GM19468 (cell line): ENCODE results near the gene LEMD2.

Experiments used
- ATAC-seq: cut with Tn5 transposase; IDR thresholded peaks from one replicate; pipeline ENCODE4 v1.9.1; 2021; ENCODE audit warnings: mild to moderate bottlenecking, moderate library complexity, moderate number of reproducible peaks; ENCODE audit not compliant: unreplicated experiment; ENCODE audit errors: extremely low read depth

Gene LEMD2

DNA sequence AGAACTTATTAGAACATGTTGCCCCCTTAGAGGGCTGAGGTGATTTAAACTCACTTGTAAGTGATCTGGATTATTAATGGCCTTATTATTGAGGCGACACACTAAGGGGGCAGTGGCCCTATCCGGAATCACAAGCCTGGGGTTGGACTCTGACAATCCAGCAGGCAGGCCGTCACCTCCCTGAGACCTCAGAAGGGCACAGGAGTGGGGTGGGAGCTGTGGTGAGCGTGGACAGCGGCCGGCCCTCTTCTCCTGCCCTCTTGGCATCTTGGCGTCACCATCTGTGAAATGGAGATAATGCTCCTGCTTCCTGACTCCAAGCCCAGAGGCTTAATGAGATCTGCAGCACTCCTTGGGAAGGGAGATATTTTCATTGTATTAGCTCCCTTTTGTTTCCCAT lies 61.8 kb downstream of the LEMD2 start:
- no peak for ATAC-seq

DNA sequence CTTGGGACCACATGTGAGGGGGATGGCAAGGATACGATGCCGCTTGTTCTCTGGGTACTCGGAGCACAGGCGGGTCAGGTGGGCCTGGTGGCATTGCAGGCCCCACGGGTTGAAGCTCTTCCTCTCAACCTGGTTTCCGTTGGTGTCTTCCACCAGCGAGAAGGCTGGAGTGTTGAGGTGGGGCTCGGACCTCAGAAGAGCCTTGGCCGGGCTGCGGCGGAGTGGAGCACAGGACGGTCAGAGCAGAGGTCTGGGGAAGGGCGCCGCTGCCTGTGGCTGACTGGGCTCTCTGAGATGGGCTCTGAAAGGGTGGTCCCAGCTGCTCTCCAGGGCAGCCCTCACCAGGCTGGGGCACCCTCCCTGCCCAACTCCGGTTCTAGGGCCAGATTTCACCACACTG lies 62.2 kb downstream of the LEMD2 start:
- ATAC-seq = no peak

DNA sequence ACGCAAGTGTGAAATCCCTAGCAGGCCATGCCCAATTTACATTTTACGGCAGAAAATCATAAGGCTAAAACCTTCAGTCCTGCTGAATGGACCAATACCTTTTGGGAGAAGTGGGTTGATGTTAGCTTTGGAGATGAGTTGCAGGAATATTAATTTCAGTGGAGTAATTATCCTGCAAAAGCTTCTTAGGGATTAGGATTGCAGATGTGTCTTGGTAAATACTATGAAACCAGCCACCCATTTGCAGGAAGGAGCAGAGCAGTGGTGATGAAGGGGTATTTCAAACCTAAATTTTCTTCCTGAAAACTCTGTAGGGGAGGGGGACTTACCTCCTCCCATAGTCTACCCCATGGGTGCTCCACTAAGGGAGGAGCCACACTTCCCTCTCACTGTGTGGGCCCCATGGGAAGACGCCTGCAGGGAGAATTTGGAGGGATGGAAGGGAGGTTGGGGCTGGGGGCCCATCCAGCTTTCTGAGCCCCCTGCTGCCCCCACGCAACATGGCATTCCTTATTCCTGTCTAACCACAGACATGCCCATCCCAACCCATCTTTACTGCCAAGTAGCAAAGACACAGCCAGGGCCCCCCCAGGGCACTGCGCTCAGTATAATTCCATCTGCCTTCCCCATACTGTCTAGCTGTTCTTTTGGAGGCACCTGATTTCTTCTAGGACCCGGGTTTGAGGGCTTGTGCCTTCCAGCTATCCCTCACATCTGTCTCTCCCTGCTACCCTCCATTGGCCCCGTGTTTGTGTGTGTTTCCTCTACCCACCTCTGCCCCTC lies 62.8 kb downstream of the LEMD2 start:
- ATAC-seq = no peak

DNA sequence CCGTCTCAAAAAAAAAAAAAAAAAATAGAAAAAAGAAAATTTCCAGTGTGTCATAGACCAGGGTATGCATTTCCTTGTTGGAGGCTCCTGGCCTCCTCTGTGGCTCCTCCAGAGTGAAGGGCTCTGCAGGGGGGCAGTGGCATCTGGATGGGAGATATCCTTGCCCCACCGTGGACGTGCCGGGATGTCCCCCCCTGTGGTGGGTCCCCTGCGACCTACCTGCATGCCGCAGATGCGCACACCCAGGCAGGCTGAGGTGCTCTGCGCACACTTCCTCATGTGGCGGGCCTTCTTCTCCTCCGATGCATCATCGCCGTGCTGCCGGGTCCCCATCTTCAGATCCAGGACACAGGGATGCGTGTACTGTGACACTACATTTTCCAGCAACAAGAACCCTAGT lies 63.7 kb downstream of the LEMD2 start:
- no peak for ATAC-seq

DNA sequence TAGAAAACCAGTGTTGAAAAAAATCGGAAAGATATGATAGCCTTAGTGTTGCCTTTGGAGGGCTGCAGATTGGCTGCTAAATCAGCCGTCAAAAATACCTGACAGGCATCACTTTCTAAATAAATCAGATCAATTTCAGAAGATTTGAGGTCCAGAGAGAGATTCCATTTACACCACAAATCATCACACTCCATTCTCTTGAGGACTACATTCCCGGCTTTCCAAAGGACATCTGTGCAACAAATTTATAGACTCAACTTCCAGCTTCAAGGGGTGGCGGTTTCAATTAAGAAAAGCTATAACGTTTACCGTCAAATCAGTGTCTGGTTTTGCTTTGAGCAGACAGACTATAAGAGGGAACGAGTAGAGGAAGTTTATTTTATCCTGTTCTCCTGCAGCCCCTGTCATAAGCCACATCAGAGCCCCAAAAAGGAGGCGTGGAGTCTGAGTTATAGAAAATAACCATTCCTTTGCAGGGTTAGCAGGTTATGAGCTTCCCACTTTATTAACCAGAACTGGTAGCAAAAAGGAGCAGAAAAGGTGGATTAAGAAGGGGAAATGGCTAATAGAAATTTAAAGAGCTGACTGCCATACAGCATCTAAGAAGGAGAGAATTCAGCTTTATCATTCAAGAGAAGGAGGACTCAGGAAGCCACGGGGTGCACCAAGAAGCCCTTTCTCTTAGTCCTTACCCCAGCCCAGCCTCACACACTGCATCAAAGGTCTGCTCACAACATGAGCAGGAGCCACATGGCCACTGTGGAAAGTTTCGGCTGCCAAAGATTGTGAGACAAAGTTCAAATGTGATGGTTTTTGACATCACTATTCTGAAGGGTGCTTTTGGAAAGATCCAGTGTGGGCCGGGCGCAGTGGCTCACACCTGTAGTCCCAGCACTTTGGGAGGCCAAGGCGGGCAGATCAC lies 64.6 kb downstream of the LEMD2 start:
- no peak for ATAC-seq

DNA sequence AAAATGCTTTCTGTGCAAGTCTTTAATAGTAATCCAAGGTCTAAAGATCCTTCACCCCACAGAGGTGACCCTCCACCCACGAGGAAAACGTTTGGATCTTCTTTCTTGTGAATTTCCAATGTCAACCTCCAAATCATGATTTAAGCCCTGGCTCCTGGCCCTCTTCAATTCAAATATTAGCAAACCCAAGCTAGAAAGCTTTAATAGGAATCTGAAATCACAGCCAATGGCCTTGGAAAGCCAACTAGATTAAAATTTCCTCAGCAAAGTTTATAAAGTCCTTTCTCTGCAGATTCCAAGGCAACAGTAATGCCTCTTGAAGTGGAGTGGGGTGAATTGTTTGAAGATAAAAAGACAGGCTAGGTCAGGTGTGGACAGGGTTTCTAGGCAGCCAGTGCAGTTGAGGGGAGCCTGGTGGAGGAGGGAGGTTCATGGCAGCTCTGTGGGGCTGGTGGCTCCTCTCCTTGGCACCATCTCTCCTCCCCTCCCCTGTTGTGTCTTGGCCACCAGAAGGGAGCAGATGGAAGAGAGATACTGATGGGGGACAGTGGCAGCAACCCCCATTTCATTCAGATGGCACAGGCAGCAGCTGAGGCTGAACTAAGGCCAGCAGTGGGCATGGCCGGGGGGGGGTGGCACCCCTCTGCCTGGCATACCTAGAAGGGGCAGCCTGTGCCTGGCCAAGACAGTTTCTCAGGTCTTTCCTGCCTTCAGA lies 65.4 kb downstream of the LEMD2 start:
- ATAC-seq = no peak

DNA sequence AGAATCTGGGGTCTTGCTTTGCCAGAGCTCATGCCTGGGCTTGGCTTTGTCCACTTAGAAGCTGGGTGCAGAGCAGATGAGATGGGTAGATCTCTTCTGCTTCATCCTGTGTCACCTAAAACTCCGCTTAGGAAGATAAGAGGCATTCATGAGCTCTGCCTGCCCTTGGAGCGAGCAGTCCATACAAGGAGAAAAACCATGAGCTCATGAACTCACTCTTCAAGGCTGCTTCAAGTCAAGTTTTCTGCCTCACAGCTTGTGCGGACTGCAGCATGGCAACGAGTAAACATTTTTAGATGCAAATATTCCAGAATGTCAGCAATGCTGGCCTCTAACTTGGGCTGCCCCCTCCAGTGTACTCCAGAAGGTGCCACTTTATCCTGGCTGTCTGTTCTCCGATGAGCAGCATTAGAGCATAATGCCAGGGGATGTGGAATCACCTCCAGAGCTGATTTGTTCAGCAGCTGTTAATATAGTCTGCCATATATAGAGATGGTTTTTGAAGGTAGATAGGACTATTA lies 66.8 kb downstream of the LEMD2 start:
- ATAC-seq = no peak

DNA sequence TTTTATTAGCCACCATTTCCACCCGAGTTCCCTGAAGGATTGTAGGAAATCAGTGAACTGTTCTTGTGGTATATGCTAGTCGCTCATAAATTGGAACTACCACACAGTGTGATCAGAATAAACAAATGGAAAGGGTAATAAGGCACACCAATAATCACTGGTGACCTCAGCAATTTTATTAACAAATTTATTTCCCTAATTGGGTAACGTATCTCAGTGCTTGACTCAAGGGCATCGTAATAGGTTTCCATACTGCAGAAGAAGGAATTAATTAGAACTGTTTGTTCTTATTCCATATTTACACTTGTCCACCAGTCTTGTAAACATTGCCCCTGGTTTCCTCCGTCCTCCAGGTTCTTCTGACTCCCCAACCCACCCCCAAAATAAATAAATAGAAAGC lies 67.4 kb downstream of the LEMD2 start:
- ATAC-seq = no peak
